Hepatocyte (in vitro differentiated cells): ENCODE measurements around the gene ARHGAP21.

Source experiments
- CTCF ChIP-seq: fragments of 200-600 bp; sonication (generic); IDR thresholded peaks from 2 replicates; pipeline ENCODE4 v1.5.1; 2016; ENCODE audit warnings: antibody characterized with exemption, mild to moderate bottlenecking; ENCODE audit not compliant: poor library complexity
- EZH2 ChIP-seq: fragments of 200-600 bp; sonication (generic); IDR thresholded peaks from 2 replicates; pipeline ENCODE4 v1.6.1; 2016; ENCODE audit warnings: antibody characterized with exemption, mild to moderate bottlenecking, borderline replicate concordance
- EZH2phosphoT487 ChIP-seq: fragments of 200-600 bp; sonication (generic); IDR thresholded peaks from one replicate; pipeline ENCODE4 v1.6.1; 2018; ENCODE audit warnings: antibody characterized with exemption, mild to moderate bottlenecking, low read depth, moderate library complexity; ENCODE audit not compliant: unreplicated experiment, severe bottlenecking

- no peak for TF ChIP-seq CTCF
- no peak for TF ChIP-seq EZH2phosphoT487
- no peak for TF ChIP-seq EZH2
Observed at GRCh38 chr10:24708081-24708480, 15.6 kb downstream of the ARHGAP21 start.
